ENCODE results near the gene BTAF1.

The BTAF1 gene

DNA sequence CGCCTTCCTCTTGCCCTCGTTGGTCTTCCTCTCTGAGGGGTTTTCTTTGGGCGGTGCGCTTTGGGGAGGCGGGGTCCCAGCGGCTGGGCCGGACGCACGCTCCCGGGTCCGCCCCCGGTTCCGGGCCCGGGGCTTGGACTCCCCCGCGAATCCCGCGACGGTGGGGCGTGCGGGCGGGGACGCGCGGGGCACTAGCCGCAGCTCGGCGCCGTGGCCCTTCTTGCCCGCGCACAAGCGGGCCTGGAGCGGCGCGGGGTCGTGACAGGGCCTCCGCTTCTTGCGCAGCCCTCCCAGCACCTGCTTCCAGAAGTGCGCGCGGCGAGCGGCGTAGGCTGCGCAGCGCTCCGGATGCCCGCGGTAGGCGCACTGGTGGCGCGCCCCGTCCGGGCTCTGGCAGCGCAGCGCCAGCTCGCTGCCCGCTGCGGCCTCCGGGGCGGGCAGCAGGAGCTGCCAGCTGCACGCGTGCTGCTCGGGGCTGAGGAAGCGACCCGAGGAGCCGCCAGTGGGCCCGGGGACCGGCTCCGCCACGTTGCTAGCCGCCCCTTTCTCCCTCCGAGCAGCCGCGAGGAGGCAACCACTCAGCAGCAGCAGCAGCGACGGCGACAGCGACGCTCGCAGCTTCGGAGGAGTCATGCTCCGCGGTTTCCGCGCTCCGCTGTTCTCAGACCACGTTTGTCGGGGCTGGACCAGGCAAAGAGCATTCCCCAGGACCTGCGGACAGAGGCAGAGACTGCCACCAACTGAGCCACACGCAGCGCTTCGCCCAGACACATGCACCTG is 15.0 kb upstream of the BTAF1 start:
- no peaks in the 10 kb centered on the region for H3K4me1 ChIP-seq (ENCODE audit: control insufficient read depth, insufficient read depth, low read length)
- H3K9me3 ChIP-seq (ENCODE audit: control insufficient read depth, insufficient read depth, low read length), result no peaks in the 10 kb centered on the region
- peak overlapping the region; percentile 69 for H3K4me3 ChIP-seq (ENCODE audit: low read length)
- no peak overlapping the region for H3K27ac ChIP-seq (ENCODE audit: low read length)
- H3K36me3 ChIP-seq (ENCODE audit: control insufficient read depth, insufficient read depth, low read length), result peaks cover 2% of the 10 kb centered on the region; the same call in 1 of the 2 replicates
- no peaks in the 10 kb centered on the region for H3K27me3 ChIP-seq (ENCODE audit: control insufficient read depth, insufficient read depth, low read length)
- DNase-seq (ENCODE audit: low read depth, low spot score), result no peak
- WGBS (ENCODE audit: insufficient coverage, insufficient read length), result no CpG with 5 or more reads among the region's 93 CpGs

GRCh38 chr10:91909117-91909677 is 14.4 kb upstream of the BTAF1 start, which contains the start of gene FGFBP3:
TSS of gene FGFBP3 (minus strand) at chr10:91909486. CDS start at chr10:91908969, 517 bp downstream.
- H3K4me3 ChIP-seq (ENCODE audit: low read length), result peak within 1 kb of the TSS; percentile 69
- no peaks in the 10 kb centered on the region for H3K9me3 ChIP-seq (ENCODE audit: control insufficient read depth, insufficient read depth, low read length)
- no peaks in the 10 kb centered on the region for H3K4me1 ChIP-seq (ENCODE audit: control insufficient read depth, insufficient read depth, low read length)
- H3K36me3 ChIP-seq (ENCODE audit: control insufficient read depth, insufficient read depth, low read length), result peaks cover 2% of the 10 kb centered on the region; the same call in 1 of the 2 replicates
- H3K27me3 ChIP-seq (ENCODE audit: control insufficient read depth, insufficient read depth, low read length), result no peaks in the 10 kb centered on the region
- WGBS (ENCODE audit: insufficient coverage, insufficient read length), result no CpG with 5 or more reads among the region's 19 CpGs
- H3K27ac ChIP-seq (ENCODE audit: low read length), result no peak within 1 kb of the TSS
- DNase-seq (ENCODE audit: low read depth, low spot score), result no peak

DNA sequence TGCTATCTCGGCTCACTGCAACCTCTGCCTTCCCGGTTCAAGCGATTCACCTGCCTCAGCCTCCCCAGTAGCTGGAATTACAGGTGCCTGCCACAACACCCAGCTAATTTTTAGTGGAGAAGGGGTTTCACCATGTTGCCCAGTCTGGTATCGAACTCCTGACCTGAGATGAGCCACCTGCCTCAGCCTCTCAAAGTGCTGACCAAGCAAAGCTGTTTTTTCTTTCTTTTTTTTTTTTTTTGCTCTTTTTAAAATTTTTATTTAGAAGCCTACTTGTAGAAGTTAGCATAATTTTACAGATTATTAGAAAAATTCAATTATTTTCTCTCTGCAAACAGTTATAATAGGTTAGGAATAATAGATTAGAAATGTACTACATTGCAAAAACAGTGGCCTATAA is 13.1 kb upstream of the BTAF1 start:
- Histone ChIP-seq H3K27me3 (ENCODE audit: control insufficient read depth, insufficient read depth, low read length) (no peaks in the 10 kb centered on the region), H3K9me3 (ENCODE audit: control insufficient read depth, insufficient read depth, low read length) (no peaks in the 10 kb centered on the region), H3K4me3 (ENCODE audit: low read length) (no peak overlapping the region), H3K27ac (ENCODE audit: low read length) (no peak overlapping the region), H3K4me1 (ENCODE audit: control insufficient read depth, insufficient read depth, low read length) (no peaks in the 10 kb centered on the region), H3K36me3 (ENCODE audit: control insufficient read depth, insufficient read depth, low read length) (peaks cover 2% of the 10 kb centered on the region; the same call in 1 of the 2 replicates)
- no peak for DNase-seq (ENCODE audit: low read depth, low spot score)
- WGBS (ENCODE audit: insufficient coverage, insufficient read length), result no CpG with 5 or more reads among the region's 4 CpGs

GRCh38 chr10:91919651-91920050 is 3.9 kb upstream of the BTAF1 start:
- no CpG with 5 or more reads among the region's 1 CpG for WGBS (ENCODE audit: insufficient coverage, insufficient read length)
- no peaks in the 10 kb centered on the region for H3K9me3 ChIP-seq (ENCODE audit: control insufficient read depth, insufficient read depth, low read length)

DNA sequence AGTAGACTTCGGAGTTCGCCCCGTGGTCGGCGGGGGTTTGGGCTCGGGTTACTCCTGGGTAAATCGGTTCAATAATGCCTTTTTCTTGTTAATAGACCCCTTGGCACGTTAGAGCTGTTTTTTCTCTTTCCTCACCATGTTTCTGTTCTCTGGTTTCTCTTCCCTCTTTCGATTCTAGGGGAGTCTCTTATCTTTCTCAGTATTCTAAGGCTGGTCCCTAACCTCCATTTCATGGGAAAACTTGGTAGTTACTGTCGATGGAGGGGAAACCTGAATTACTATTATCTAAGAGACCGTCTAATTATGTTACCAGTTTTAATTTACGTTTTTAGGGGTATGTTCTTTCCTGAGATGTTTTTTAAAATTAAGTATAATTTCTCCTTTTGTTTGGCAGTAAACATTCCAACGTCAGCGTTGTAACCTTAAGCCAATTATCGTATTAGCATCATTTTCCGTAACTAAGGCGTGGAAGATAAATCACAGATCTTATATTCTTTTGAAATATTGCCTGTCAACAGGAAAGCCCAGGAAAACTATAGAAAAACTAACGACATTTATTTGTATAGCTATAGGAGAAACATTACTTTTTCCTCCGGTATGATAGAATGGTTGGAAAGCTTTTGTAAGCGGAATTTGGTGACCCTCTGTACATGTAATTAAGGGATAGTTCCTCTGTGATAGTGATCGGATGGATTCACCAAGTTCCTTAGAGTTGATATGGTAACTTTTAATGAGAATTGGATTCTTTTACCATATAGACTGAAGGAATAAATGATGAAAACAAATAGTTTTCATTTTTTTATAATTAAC is 847 bp downstream of the BTAF1 start:
- no peaks in the 10 kb centered on the region for H3K27me3 ChIP-seq (ENCODE audit: control insufficient read depth, insufficient read depth, low read length)

More at GRCh38 chr10:91919651-91920050, 3.9 kb upstream of the BTAF1 start:
- H3K4me3 ChIP-seq (ENCODE audit: low read length), result no peak overlapping the region
- no peak for DNase-seq (ENCODE audit: low read depth, low spot score)
- H3K4me1 ChIP-seq (ENCODE audit: control insufficient read depth, insufficient read depth, low read length), result no peaks in the 10 kb centered on the region
- no peak overlapping the region for H3K27ac ChIP-seq (ENCODE audit: low read length)
- no peaks in the 10 kb centered on the region for H3K36me3 ChIP-seq (ENCODE audit: control insufficient read depth, insufficient read depth, low read length)
- no peaks in the 10 kb centered on the region for H3K27me3 ChIP-seq (ENCODE audit: control insufficient read depth, insufficient read depth, low read length)

DNA sequence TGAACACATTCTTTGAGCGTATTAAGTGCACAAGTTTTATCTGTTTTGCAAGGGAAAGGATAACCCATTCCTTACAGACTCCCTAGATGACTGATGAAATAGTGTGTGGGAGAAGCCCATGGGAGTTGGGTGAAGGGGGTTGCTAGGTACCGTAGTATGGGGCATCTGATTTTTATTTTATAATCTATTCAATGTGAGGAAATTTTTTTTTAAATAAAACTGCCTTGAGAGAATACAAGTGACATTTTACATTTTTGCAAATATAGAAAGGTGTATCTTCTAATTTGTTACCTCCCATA is 1.4 kb downstream of the BTAF1 start:
- WGBS (ENCODE audit: insufficient coverage, insufficient read length), result no CpG with 5 or more reads among the region's 2 CpGs

More for the DNA sequence above, 847 bp downstream of the BTAF1 start:
- Histone ChIP-seq H3K27ac (ENCODE audit: low read length) (no peak overlapping the region), H3K4me1 (ENCODE audit: control insufficient read depth, insufficient read depth, low read length) (no peaks in the 10 kb centered on the region; the same call in 1 of the 2 replicates), H3K4me3 (ENCODE audit: low read length) (peak overlapping the region; percentile 100), H3K36me3 (ENCODE audit: control insufficient read depth, insufficient read depth, low read length) (no peaks in the 10 kb centered on the region), H3K9me3 (ENCODE audit: control insufficient read depth, insufficient read depth, low read length) (no peaks in the 10 kb centered on the region)
- no CpG with 5 or more reads among the region's 21 CpGs for WGBS (ENCODE audit: insufficient coverage, insufficient read length)
- no peak for DNase-seq (ENCODE audit: low read depth, low spot score)

DNA sequence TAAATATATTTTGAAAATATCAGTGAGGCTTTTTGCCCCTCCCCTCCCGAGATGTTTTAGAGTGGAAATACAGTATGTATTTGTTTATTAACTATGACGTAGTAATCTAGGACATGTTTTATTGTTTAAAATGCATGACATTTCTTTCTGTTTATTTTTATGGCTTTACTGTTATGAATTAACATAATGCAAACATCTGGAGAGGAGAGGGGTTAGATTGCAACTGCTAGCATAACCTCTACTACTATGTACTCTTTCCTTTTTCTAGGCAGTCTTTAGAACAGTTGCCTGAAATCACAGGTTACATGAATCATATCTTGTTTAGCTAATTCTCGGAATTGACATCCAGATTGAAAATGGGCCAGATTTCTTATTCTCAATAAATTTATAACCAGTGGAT is 7.4 kb downstream of the BTAF1 start:
- no CpG with 5 or more reads among the region's 3 CpGs for WGBS (ENCODE audit: insufficient coverage, insufficient read length)
- no peak overlapping the region for H3K4me3 ChIP-seq (ENCODE audit: low read length)
- H3K36me3 ChIP-seq (ENCODE audit: control insufficient read depth, insufficient read depth, low read length), result no peaks in the 10 kb centered on the region
- H3K27me3 ChIP-seq (ENCODE audit: control insufficient read depth, insufficient read depth, low read length), result no peaks in the 10 kb centered on the region
- no peaks in the 10 kb centered on the region; the same call in 1 of the 2 replicates for H3K4me1 ChIP-seq (ENCODE audit: control insufficient read depth, insufficient read depth, low read length)
- H3K9me3 ChIP-seq (ENCODE audit: control insufficient read depth, insufficient read depth, low read length), result no peaks in the 10 kb centered on the region; the same call in 1 of the 2 replicates
- no peak overlapping the region for H3K27ac ChIP-seq (ENCODE audit: low read length)
- no peak for DNase-seq (ENCODE audit: low read depth, low spot score)

More for the DNA sequence above, 1.4 kb downstream of the BTAF1 start:
- Histone ChIP-seq H3K27me3 (ENCODE audit: control insufficient read depth, insufficient read depth, low read length) (no peaks in the 10 kb centered on the region), H3K27ac (ENCODE audit: low read length) (no peak overlapping the region), H3K4me1 (ENCODE audit: control insufficient read depth, insufficient read depth, low read length) (no peaks in the 10 kb centered on the region; the same call in 1 of the 2 replicates), H3K36me3 (ENCODE audit: control insufficient read depth, insufficient read depth, low read length) (no peaks in the 10 kb centered on the region), H3K4me3 (ENCODE audit: low read length) (no peak overlapping the region), H3K9me3 (ENCODE audit: control insufficient read depth, insufficient read depth, low read length) (no peaks in the 10 kb centered on the region)
- DNase-seq (ENCODE audit: low read depth, low spot score), result no peak

GRCh38 chr10:91931526-91932190 is 8.1 kb downstream of the BTAF1 start:
- H3K27me3 ChIP-seq (ENCODE audit: control insufficient read depth, insufficient read depth, low read length), result no peaks in the 10 kb centered on the region
- no peaks in the 10 kb centered on the region; the same call in 1 of the 2 replicates for H3K4me1 ChIP-seq (ENCODE audit: control insufficient read depth, insufficient read depth, low read length)
- no peaks in the 10 kb centered on the region; the same call in 1 of the 2 replicates for H3K36me3 ChIP-seq (ENCODE audit: control insufficient read depth, insufficient read depth, low read length)
- H3K27ac ChIP-seq (ENCODE audit: low read length), result no peak overlapping the region
- no peak for DNase-seq (ENCODE audit: low read depth, low spot score)
- no peaks in the 10 kb centered on the region; the same call in 1 of the 2 replicates for H3K9me3 ChIP-seq (ENCODE audit: control insufficient read depth, insufficient read depth, low read length)
- no CpG with 5 or more reads among the region's 3 CpGs for WGBS (ENCODE audit: insufficient coverage, insufficient read length)
- H3K4me3 ChIP-seq (ENCODE audit: low read length), result no peak overlapping the region

- no peaks in the 10 kb centered on the region; the same call in 1 of the 2 replicates for H3K36me3 ChIP-seq (ENCODE audit: control insufficient read depth, insufficient read depth, low read length)
- no peak for DNase-seq (ENCODE audit: low read depth, low spot score)
- H3K9me3 ChIP-seq (ENCODE audit: control insufficient read depth, insufficient read depth, low read length), result no peaks in the 10 kb centered on the region; the same call in 1 of the 2 replicates
- WGBS (ENCODE audit: insufficient coverage, insufficient read length), result no CpG with 5 or more reads among the region's 1 CpG
- H3K4me3 ChIP-seq (ENCODE audit: low read length), result no peak overlapping the region
- no peaks in the 10 kb centered on the region for H3K27me3 ChIP-seq (ENCODE audit: control insufficient read depth, insufficient read depth, low read length)
- H3K27ac ChIP-seq (ENCODE audit: low read length), result no peak overlapping the region
- H3K4me1 ChIP-seq (ENCODE audit: control insufficient read depth, insufficient read depth, low read length), result no peaks in the 10 kb centered on the region; the same call in 1 of the 2 replicates
Measured at GRCh38 chr10:91932737-91933136, 9.2 kb downstream of the BTAF1 start.

GRCh38 chr10:91935886-91936285 is 12.3 kb downstream of the BTAF1 start:
- DNase-seq (ENCODE audit: low read depth, low spot score), result no peak
- no CpG with 5 or more reads among the region's 2 CpGs for WGBS (ENCODE audit: insufficient coverage, insufficient read length)
- Histone ChIP-seq H3K36me3 (ENCODE audit: control insufficient read depth, insufficient read depth, low read length) (no peaks in the 10 kb centered on the region; the same call in 1 of the 2 replicates), H3K27ac (ENCODE audit: low read length) (no peak overlapping the region), H3K27me3 (ENCODE audit: control insufficient read depth, insufficient read depth, low read length) (no peaks in the 10 kb centered on the region), H3K4me3 (ENCODE audit: low read length) (no peak overlapping the region), H3K9me3 (ENCODE audit: control insufficient read depth, insufficient read depth, low read length) (no peaks in the 10 kb centered on the region; the same call in 1 of the 2 replicates), H3K4me1 (ENCODE audit: control insufficient read depth, insufficient read depth, low read length) (no peaks in the 10 kb centered on the region)

Measured in iPS DF 6.9 (cell line).